GM19438 (cell line): ENCODE measurements around the gene PLXDC1.

Experiments
- ATAC-seq: cut with Tn5 transposase; IDR thresholded peaks from one replicate; pipeline ENCODE4 v1.9.1; 2021; ENCODE audit warnings: low read depth; ENCODE audit not compliant: unreplicated experiment

PLXDC1 gene

DNA sequence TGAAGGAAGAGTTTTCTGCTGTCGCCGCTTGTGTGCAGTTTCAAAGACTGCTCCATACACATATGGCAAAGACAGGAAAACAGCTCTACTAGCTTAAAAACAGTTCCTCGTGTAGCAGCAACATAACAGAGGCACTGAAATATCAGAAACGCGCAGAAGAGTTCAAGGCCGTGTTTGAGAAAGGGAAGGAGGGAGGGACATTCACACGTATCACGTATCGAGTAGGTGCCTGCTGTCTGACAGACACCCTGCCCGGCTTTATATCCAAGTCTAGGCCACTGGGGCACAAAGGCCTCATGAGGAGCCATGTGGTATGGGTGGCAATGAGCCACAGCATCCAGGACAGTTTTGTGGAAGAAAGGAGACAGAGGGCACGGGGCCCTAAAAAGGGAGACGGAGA is 50.3 kb downstream of the PLXDC1 start:
- no peak for ATAC-seq

DNA sequence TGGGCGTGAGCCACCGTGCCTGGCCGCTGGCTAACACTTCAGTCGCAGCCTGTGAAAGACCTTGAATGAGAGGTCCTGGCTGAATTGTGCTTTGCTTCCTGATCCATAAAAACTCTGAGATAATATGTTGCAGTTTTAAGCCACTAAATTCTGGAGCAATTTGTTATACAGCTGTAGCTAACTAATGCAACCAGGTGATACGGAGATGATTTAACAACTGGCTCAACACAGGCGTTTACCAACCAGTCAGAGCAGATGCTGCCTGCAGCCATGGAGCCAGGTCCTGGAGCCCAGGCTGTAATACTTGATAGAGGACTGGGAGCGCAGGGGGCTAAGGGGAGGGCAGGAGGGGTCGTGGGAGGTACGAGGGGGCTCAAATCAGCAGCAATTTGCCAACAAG is 50.9 kb downstream of the PLXDC1 start:
- ATAC-seq: no peak

DNA sequence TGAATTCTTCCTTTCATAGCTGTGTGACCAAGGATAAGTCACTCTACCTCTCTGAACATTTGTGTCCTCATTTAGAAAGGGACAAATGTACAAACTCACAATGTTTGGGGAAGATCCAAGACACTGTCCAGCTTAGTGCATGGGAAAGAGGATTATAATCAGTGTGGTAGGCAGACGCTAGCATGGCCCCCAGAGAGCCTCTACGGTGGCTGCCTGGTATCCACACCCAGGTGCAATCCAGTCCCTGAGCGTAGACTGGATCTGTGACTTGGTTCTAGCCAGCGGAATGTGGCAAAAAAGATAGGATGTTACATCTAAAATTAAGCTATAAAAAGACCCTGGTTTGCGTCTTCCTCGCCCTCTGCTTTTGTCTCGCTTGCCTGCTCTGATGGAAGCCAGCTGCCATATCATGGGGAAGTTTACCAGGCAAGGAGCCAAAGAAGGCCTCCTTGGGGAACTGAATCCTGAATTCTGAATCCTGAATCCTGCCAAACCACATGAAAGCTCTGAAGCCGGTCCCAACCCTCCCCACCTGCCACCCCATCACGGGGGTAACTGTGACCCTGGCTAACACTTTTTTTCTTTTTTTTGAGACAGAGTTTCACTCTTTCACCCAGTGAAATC is 51.7 kb downstream of the PLXDC1 start:
- ATAC-seq: no peak

DNA sequence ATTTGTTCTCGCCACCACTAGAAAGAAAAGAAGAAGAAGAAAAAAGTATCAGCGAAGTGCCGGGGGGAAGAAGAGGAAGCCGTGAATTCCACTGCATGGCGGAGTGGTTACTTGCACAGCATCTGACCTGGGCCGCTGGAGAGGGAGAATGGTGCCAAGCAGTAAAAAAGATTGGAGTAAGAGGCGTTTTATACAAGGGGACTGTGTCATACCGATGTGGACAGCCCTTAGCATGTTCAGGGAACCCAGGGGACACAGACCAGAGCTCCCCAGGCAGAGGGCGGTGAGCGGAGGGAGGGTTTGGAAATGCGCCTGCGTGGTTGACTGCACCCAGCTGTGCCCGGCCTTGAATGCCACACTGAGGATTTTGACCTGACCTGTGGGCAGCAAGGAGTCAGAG is 52.8 kb downstream of the PLXDC1 start:
- ATAC-seq: no peak

GRCh38 chr17:39097537-39097936 is 53.9 kb downstream of the PLXDC1 start:
- ATAC-seq: no peak

DNA sequence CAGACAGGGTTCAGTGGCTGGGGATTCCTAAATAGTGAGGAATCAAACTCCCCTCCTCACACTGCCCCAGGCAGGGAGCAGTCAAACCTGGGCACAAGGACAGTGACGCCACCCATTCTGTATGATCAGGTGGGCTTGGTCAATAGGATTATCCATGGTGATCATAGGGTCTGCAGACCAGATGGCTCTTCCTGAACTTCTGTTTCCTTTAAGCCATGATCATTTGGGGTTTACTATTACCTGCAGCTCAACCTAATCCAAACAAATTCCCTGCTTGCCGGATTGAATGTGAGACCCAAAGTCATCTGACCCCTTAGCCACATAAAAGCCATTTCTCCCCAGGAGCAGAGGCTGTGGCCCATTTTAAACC is 54.3 kb downstream of the PLXDC1 start:
- ATAC-seq: no peak

DNA sequence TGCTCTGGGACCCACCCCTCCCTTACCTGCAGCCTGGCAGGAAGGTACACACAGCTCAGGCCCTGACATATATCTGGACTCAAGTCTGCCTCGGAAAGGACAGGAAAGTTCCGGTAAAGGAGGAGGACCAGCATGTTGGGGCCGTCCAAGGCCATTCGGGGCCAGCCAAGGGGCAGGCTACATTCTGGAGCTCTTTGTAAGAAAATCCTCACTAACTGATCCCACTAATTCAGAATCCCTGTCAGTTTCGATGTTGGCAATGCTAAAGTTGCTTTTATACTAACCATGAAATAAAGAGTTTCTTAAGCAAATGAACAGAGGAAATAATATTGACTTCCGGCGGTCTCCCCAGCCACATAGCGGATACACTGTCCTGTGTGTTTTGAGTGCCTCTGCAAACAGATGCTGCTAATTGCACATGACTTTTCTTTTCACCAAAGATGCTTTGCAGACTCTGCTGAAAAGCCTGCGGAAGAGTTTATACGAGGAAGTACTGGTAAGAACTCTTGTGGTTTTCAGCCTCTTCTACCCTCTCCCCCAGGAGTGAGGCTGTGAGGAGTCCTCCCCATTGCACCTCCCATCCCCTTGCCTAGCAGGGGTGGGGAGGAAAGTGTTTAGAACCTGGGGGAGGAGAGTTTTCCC is 54.8 kb downstream of the PLXDC1 start:
- no peak for ATAC-seq

DNA sequence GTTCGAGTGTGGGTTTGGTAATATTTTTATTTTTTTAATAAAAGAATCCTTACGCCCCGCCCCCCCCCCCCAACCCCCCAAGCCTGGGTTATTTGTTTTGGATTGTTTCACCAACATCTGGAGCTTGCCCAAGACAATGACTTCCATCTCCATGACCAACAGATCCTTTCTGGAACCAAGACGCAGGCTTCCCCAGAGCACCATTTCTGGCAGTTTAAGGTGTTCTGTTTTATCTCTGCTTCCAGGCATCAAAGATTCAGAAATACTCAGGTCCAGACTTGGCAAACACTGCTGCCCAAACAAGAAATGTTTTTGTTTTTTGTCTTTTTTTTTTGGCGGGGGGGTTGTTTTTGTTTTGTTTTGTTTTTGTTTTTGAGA is 56.1 kb downstream of the PLXDC1 start:
- ATAC-seq: no peak

GRCh38 chr17:39094607-39095308 is 56.7 kb downstream of the PLXDC1 start:
- ATAC-seq: no peak

- ATAC-seq: no peak
Measured at GRCh38 chr17:39092692-39093230, 58.7 kb downstream of the PLXDC1 start.

DNA sequence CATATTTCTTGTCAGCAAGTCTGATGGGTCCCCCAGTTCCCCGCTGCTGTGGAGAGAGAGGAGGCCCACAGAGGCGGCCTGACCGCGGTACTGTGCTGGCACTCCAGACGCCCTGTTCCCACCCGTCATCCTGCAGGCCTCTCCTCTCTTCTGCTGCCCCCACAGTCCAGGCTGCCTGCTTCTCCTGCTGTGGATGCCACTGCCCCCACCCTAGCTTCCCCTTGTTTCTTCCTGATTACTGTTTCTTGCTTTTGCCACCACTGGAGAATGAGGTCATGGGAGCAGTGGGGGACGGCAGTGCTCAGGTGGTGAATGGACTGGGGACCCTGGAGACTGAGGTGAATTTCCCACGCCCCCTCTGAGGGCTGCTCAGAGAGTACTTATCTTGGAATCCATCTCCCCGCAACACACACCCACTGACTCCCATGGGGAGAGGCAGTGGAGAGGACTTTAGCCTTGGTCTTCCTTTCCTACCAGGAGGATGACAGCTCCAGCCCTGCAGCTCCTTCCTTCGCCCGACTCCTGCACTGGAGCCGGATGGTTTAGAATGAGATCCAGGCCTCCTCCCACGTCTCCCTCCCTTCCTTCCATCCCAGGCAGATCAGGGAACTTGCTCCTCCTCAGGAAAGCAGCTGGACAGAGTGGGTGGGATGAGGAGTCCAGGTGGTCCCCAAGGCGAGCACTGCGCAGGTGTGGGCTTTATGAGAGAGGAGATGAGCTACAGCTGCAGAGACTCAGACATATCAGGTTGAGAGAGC is 60.4 kb downstream of the PLXDC1 start:
- ATAC-seq: no peak

- no peak for ATAC-seq
Measured at GRCh38 chr17:39090400-39090799, 61.0 kb downstream of the PLXDC1 start.

DNA sequence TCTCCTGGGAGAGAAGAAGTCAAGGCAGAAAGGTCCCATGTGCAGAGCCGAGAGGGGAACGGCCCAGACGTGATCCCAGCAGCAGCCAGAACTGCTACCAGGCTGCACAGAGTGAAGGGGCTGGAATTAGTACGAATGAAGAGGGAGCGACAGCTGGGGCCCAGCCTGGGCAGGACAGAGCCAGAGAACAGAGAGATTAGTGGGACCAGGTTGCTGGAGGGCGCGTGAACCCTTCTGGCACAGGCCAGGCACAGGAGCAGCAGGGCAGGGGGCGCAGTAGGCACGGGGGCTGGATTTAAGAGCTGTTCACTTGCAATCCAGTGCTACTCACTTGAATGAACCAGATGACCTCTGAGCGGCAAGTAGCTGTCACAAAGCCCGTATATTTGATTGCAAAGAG is 66.9 kb downstream of the PLXDC1 start:
- ATAC-seq: no peak

DNA sequence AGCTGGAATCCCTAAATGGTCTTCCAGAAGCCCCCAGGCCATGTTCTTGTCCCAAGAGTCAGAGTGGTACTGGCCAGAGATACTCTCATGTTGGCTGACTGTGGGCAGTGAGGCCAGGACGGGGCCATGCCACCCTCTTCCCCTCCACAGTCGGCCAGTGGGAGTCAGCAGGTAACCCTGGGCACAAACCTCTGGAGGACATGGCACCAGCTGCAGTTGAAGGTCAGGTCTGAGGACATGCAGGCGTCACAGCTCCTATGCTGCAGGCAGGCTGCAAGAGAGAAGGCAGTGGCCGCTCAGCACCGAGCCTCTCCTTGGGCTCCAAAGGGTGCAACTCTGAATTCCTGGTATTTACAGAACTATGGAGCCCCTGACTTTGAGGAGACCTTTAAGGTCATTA is 68.2 kb downstream of the PLXDC1 start:
- ATAC-seq: no peak

DNA sequence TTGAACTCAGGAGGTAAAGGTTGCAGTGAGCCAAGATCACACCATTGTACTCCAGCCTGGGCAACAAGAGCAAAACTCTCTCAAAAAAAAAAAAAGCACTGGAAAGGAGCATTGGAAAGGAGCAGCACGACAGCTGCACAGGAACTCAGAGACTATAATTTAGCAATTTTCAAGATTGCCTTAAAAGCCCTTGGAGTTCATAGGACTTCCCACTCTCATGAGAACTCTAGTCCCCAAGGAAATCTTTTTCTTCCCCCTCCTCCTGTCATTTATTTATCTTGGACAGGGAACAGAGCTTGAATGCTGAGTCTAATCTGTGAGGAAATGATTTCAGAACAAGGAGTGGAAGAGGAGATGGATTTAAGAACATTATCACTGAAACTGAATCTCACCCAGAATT is 69.0 kb downstream of the PLXDC1 start:
- no peak for ATAC-seq

DNA sequence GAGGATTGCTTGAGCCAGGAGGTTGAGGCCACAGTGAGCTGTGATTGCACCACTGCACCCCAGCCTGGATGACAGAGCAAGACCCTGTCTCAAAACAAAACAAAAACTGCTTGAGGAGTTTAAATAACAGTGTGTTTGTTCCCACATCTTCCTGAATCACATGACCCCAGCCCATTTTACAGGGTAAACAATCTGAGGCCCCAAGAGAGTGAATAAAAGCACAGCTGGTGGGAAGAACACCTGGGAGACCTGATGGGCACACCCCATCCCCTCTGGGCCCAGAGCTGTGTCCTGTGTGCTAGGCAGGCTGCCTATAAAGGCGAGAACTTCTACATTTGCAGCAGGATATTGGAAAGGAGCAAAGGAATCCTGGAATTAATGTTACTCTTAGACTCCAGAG is 69.6 kb downstream of the PLXDC1 start:
- no peak for ATAC-seq

DNA sequence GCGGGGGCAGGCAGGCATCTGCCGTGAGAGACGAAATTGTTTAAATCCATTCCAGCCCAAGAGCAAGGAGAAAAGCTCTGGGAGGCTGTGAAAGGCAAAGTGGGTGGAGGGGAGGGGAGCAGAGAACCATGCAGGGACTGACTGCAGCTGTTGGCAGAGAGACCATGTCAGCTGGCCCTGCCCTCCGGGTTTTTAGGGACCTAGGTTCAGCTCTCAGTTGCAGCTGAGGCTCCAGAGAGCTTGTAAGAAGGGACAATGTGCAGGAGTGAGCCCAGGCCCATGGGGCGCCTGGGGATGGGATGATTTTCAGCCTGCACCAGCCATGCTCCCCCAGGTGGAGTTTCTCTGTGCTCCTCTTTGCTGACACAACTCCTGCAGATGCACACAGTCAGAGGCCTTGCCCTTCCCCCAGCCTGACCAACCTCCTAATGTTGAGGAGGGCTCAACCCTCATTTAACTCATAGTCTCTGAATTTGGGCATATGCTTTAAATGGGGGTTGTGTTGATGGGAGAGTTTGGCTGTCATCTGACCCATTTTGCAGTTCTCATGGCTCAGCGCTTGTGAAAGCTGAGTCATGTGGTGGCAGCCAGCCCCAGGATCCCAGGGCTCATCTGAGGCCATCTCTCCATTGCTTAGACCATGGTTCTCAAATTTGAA is 70.9 kb downstream of the PLXDC1 start:
- ATAC-seq: no peak

- ATAC-seq: no peak
Measured at GRCh38 chr17:39079836-39080235, 71.6 kb downstream of the PLXDC1 start.

GRCh38 chr17:39077866-39078265 is 73.6 kb downstream of the PLXDC1 start:
- ATAC-seq: no peak

DNA sequence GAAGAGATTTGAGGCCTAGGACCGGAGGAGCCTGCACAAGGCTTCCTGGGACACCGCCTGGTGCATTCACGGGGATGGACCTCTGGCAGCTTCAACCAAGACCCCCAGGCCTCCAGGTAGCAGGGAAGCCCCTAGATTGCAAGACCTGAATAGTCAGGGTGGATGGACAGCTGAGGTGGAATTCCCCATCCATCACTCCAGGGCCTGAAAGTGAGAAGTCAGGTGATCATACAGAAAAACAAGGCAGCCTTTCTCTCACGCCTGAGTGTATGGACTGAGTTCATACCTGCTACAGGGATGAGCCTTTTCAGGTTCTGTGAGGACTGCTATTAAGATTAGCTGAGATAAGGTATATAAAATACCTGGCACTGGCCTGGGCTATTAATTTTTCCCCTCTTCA is 74.2 kb downstream of the PLXDC1 start:
- no peak for ATAC-seq

GRCh38 chr17:39074676-39075075 is 76.8 kb downstream of the PLXDC1 start:
- ATAC-seq: no peak
